Breast epithelium (tissue), 3 donors: ENCODE results near the gene ALMS1.

Experiments
- POLR2A ChIP-seq: fragments of 450-650 bp; IDR thresholded peaks from one replicate; pipeline ENCODE4 v1.6.1; 2016; ENCODE audit warnings: antibody characterized with exemption, mild to moderate bottlenecking, moderate library complexity
- TF ChIP-seq, protein P1 (sequence below), 3 donors: fragments of 450-650 bp; IDR thresholded peaks; one replicate each; pipeline ENCODE4 v1.5.1; 2016 to 2017; ENCODE audit warnings: antibody characterized with exemption in 3 of 3, mild to moderate bottlenecking in 3 of 3, moderate library complexity in 3 of 3

DNA sequence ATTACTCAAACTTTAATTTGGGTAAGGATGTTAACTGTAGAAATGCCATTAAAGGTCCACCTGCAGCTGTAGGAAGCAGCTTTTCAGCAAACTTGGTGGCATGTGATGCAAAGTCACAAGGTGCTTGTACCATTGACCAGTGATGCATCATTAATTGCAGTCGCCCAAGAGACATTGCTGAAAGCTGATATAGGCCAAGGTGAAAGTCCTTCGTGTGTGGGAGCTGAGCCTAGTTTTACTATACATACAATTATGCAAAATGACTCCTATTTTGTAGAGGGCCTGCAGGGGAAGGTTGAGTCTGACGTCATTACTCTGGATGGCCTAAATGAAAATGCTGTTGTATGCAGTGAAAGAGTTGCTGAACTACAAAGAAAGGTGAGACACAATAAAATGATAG, 40.5 kb downstream of the ALMS1 start:
- TF ChIP-seq POLR2A, result no peak
- TF ChIP-seq, protein P1, sequence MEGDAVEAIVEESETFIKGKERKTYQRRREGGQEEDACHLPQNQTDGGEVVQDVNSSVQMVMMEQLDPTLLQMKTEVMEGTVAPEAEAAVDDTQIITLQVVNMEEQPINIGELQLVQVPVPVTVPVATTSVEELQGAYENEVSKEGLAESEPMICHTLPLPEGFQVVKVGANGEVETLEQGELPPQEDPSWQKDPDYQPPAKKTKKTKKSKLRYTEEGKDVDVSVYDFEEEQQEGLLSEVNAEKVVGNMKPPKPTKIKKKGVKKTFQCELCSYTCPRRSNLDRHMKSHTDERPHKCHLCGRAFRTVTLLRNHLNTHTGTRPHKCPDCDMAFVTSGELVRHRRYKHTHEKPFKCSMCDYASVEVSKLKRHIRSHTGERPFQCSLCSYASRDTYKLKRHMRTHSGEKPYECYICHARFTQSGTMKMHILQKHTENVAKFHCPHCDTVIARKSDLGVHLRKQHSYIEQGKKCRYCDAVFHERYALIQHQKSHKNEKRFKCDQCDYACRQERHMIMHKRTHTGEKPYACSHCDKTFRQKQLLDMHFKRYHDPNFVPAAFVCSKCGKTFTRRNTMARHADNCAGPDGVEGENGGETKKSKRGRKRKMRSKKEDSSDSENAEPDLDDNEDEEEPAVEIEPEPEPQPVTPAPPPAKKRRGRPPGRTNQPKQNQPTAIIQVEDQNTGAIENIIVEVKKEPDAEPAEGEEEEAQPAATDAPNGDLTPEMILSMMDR (IDR thresholded peaks at IDR 0.05), result no peak
